Stimulated activated CD8-positive, alpha-beta memory T cell treated with anti-CD3 and anti-CD28 coated beads, Interleukin-4, amount 100 ng/mL, for 24 hours (primary cell): ENCODE data around the gene SEC24D.
"Not testable (repeated sequence)": the region's sequence is repeated elsewhere in the genome, so short reads cannot be mapped to it uniquely, and the experiment has no call there.

Source experiments
- DNase-seq: peaks from one replicate; pipeline ENCODE4 v3.0.0-alpha.2; 2020; ENCODE audit warnings: low read depth

The SEC24D gene

GRCh38 chr4:118810991-118811764 lies 24.7 kb downstream of the SEC24D start:
- no peak for DNase-seq

- DNase-seq = no peak
Observed at GRCh38 chr4:118807659-118808058, 28.3 kb downstream of the SEC24D start.

GRCh38 chr4:118803253-118803652 lies 32.7 kb downstream of the SEC24D start:
- no peak for DNase-seq

GRCh38 chr4:118801895-118802575 lies 33.9 kb downstream of the SEC24D start:
- no peak for DNase-seq

- no peak for DNase-seq
Observed at GRCh38 chr4:118799231-118799942, 36.5 kb downstream of the SEC24D start.

- no peak for DNase-seq
Observed at GRCh38 chr4:118798658-118799057, 37.3 kb downstream of the SEC24D start.

- no peak for DNase-seq
Observed at GRCh38 chr4:118797558-118798142, 38.3 kb downstream of the SEC24D start.

- DNase-seq = not testable (repeated sequence)
Observed at GRCh38 chr4:118791690-118792446, 44.1 kb downstream of the SEC24D start.

- DNase-seq = no peak
Observed at GRCh38 chr4:118790544-118790943, 45.4 kb downstream of the SEC24D start.

GRCh38 chr4:118788911-118789310 lies 47.0 kb downstream of the SEC24D start:
- DNase-seq = no peak

GRCh38 chr4:118787844-118788380 lies 48.0 kb downstream of the SEC24D start:
- DNase-seq = no peak

GRCh38 chr4:118784776-118785175 lies 51.1 kb downstream of the SEC24D start:
- no peak for DNase-seq

- no peak for DNase-seq
Observed at GRCh38 chr4:118783887-118784286, 52.0 kb downstream of the SEC24D start.

GRCh38 chr4:118782886-118783285 lies 53.0 kb downstream of the SEC24D start:
- not testable (repeated sequence) for DNase-seq

GRCh38 chr4:118777649-118778048 lies 58.3 kb downstream of the SEC24D start:
- DNase-seq = not testable (repeated sequence)

- DNase-seq = not testable (repeated sequence)
Observed at GRCh38 chr4:118776955-118777640, 58.8 kb downstream of the SEC24D start.

- DNase-seq = no peak
Observed at GRCh38 chr4:118776157-118776954, 59.6 kb downstream of the SEC24D start.

GRCh38 chr4:118775405-118775804 lies 60.5 kb downstream of the SEC24D start:
- DNase-seq = no peak

GRCh38 chr4:118774989-118775388 lies 60.9 kb downstream of the SEC24D start:
- DNase-seq = no peak

- no peak for DNase-seq
Observed at GRCh38 chr4:118774321-118774720, 61.6 kb downstream of the SEC24D start.
